WTC11 (cell line): ENCODE results near the gene SKI. TPM values are rescaled to one million over a fixed set of nuclear protein-coding genes. Genes with fewer than 3 reads are reported as not detected.

Experiments used
- ATAC-seq: fragments of 200-7000 bp; cut with Tn5 transposase; 2 replicates; pipeline ENCODE4 v1.10.0; 2021; ENCODE audit warnings: mild to moderate bottlenecking, moderate library complexity
- CTCF ChIA-PET: fragments of 300-600 bp; sonication (Branson Sonifier 250); formaldehyde crosslinking; loops from one replicate; lab custom pipeline; 2021; ENCODE audit warnings: antibody characterized with exemption; lab: Charles Lee
- POLR2A ChIA-PET: fragments of 350-600 bp; sonication (Branson Sonifier 250); formaldehyde crosslinking; loops from one replicate; lab custom pipeline; 2021; ENCODE audit warnings: antibody characterized with exemption; lab: Charles Lee
- DNase-seq: peaks from one replicate; pipeline ENCODE4 v3.0.0; 2021; ENCODE audit warnings: low spot score
- H3K27ac Mint-ChIP-seq: 2 replicates; pipeline ENCODE4 v1.8.0; 2021; ENCODE audit warnings: mixed read lengths
- H3K27me3 Mint-ChIP-seq: 2 replicates; pipeline ENCODE4 v1.8.0; 2021; ENCODE audit warnings: low read depth, mild to moderate bottlenecking, moderate library complexity, mixed read lengths
- H3K36me3 Mint-ChIP-seq: 2 replicates; pipeline ENCODE4 v1.8.0; 2021; ENCODE audit warnings: mixed read lengths
- H3K4me1 Mint-ChIP-seq: 2 replicates; pipeline ENCODE4 v1.8.0; 2022; ENCODE audit warnings: mixed read lengths
- H3K4me3 Mint-ChIP-seq: 2 replicates; pipeline ENCODE4 v1.8.0; 2021; ENCODE audit warnings: mild to moderate bottlenecking, moderate library complexity, mixed read lengths
- H3K9me3 Mint-ChIP-seq: 2 replicates; pipeline ENCODE4 v1.8.0; 2021; ENCODE audit warnings: mixed read lengths
- CBFB ChIP-seq: sonication (generic); formaldehyde crosslinking; IDR thresholded peaks from 2 replicates; pipeline ENCODE4 v1.8.1; 2022; ENCODE audit warnings: mild to moderate bottlenecking, low read depth, missing genetic modification reagents
- CREB1 ChIP-seq: sonication (generic); formaldehyde crosslinking; IDR thresholded peaks from 2 replicates; pipeline ENCODE4 v1.8.0; 2023; ENCODE audit warnings: mild to moderate bottlenecking, missing genetic modification reagents
- CREM ChIP-seq: sonication (generic); formaldehyde crosslinking; IDR thresholded peaks from 2 replicates; pipeline ENCODE4 v1.8.1; 2022; ENCODE audit warnings: mild to moderate bottlenecking, missing genetic modification reagents, moderate library complexity
- CTCF ChIP-seq: fragments of 200-600 bp; IDR thresholded peaks from 2 replicates; pipeline ENCODE4 v1.8.0; 2022; ENCODE audit warnings: antibody characterized with exemption
- FOXP1 ChIP-seq: sonication (generic); formaldehyde crosslinking; IDR thresholded peaks from 2 replicates; pipeline ENCODE4 v1.8.0; 2022; ENCODE audit warnings: missing genetic modification reagents, mild to moderate bottlenecking, moderate library complexity, borderline replicate concordance
- FOXP4 ChIP-seq: sonication (generic); formaldehyde crosslinking; IDR thresholded peaks from 2 replicates; pipeline ENCODE4 v1.8.0; 2022; ENCODE audit warnings: mild to moderate bottlenecking, missing genetic modification reagents
- GRHL2 ChIP-seq: fragments of 250-450 bp; sonication (Bioruptor Pico); IDR thresholded peaks from 2 replicates; pipeline ENCODE4 v1.8.0; 2022; ENCODE audit warnings: mild to moderate bottlenecking, moderate library complexity; ENCODE audit not compliant: insufficient replicate concordance, severe bottlenecking
- HMGA2 ChIP-seq: fragments of 250-450 bp; sonication (Bioruptor Pico); IDR thresholded peaks from 2 replicates; pipeline ENCODE4 v1.4.0; 2021; ENCODE audit warnings: mild to moderate bottlenecking, moderate library complexity
- HMGXB4 ChIP-seq: sonication (generic); formaldehyde crosslinking; IDR thresholded peaks from 2 replicates; pipeline ENCODE4 v1.8.1; 2023; ENCODE audit warnings: mild to moderate bottlenecking, moderate library complexity, missing genetic modification reagents
- MAX ChIP-seq: sonication (generic); formaldehyde crosslinking; IDR thresholded peaks from 2 replicates; pipeline ENCODE4 v1.8.0; 2022; ENCODE audit warnings: mild to moderate bottlenecking, missing genetic modification reagents
- NR2C2 ChIP-seq: sonication (generic); formaldehyde crosslinking; IDR thresholded peaks from 2 replicates; pipeline ENCODE4 v1.8.0; 2022; ENCODE audit warnings: mild to moderate bottlenecking, missing genetic modification reagents
- OVOL2 ChIP-seq: fragments of 250-450 bp; sonication (Bioruptor Pico); IDR thresholded peaks from 2 replicates; pipeline ENCODE4 v1.9.0; 2021; ENCODE audit warnings: mild to moderate bottlenecking, borderline replicate concordance
- RORB ChIP-seq: fragments of 250-450 bp; sonication (Bioruptor Pico); IDR thresholded peaks from 2 replicates; pipeline ENCODE4 v1.9.0; 2021; ENCODE audit warnings: mild to moderate bottlenecking
- SOX15 ChIP-seq: fragments of 250-450 bp; sonication (Bioruptor Pico); IDR thresholded peaks from 2 replicates; pipeline ENCODE4 v1.9.0; 2021; ENCODE audit warnings: mild to moderate bottlenecking
- ZBTB21 ChIP-seq: sonication (generic); formaldehyde crosslinking; IDR thresholded peaks from 2 replicates; pipeline ENCODE4 v1.8.1; 2023; ENCODE audit warnings: mild to moderate bottlenecking, missing genetic modification reagents, borderline replicate concordance
- ZNF219 ChIP-seq: sonication (generic); formaldehyde crosslinking; IDR thresholded peaks from 2 replicates; pipeline ENCODE4 v1.8.0; 2023; ENCODE audit warnings: missing genetic modification reagents, mild to moderate bottlenecking, borderline replicate concordance
- ZNF281 ChIP-seq: sonication (generic); formaldehyde crosslinking; IDR thresholded peaks from 2 replicates; pipeline ENCODE4 v1.8.0; 2023; ENCODE audit warnings: mild to moderate bottlenecking, missing genetic modification reagents
- ZNF512 ChIP-seq: sonication (generic); formaldehyde crosslinking; IDR thresholded peaks from 2 replicates; pipeline ENCODE4 v1.8.1; 2022; ENCODE audit warnings: missing genetic modification reagents, borderline replicate concordance
- total RNA-seq: library from RNA; stranded (reverse); gene quantifications from 3 replicates; pipeline ENCODE4 v1.2.3, GENCODE V29; 2021
- TF ChIP-seq, protein P1 (sequence below): sonication (generic); formaldehyde crosslinking; IDR thresholded peaks from 2 replicates; pipeline ENCODE4 v1.8.1; 2023; ENCODE audit warnings: mild to moderate bottlenecking, missing genetic modification reagents, moderate library complexity
- TF ChIP-seq, protein P2 (sequence below): sonication (generic); formaldehyde crosslinking; IDR thresholded peaks from 2 replicates; pipeline ENCODE4 v1.8.1; 2022; ENCODE audit warnings: low read depth, mild to moderate bottlenecking, moderate library complexity, missing genetic modification reagents, borderline replicate concordance

SKI gene
- total RNA-seq, 1 experiment from 2014 or later, result 88.6 TPM

GRCh38 chr1:2241820-2242219 lies 13.7 kb downstream of the SKI start (continued):
- TF ChIP-seq HMGXB4 (CRISPR knock-in tag), result no peak
- no peak for TF ChIP-seq CREB1 (CRISPR knock-in tag)
- no peak for TF ChIP-seq ZNF281
- no peak for TF ChIP-seq HMGA2
- no peak for TF ChIP-seq RORB (CRISPR knock-in tag)
- no peak for TF ChIP-seq CBFB
- TF ChIP-seq CREM, result no peak

- Mint-ChIP-seq H3K4me1 (peaks cover 44% of the 10 kb centered on the region), H3K36me3 (peaks cover 15% of the 10 kb centered on the region), H3K27me3 (no peaks in the 10 kb centered on the region), H3K9me3 (no peaks in the 10 kb centered on the region), H3K27ac (peak overlapping the region; percentile 70), H3K4me3 (no peak overlapping the region)
- ChIA-PET POLR2A (no interaction called here), CTCF (no interaction called here)
- ATAC-seq (no peak), DNase-seq (no peak)
- TF ChIP-seq MAX (CRISPR knock-in tag) (no peak), ZNF512 (CRISPR knock-in tag) (no peak), GRHL2 (CRISPR knock-in tag) (no peak), ZNF219 (no peak), FOXP4 (CRISPR knock-in tag) (no peak), CTCF (no peak), FOXP1 (CRISPR knock-in tag) (no peak), SOX15 (CRISPR knock-in tag) (no peak), NR2C2 (CRISPR knock-in tag) (no peak), ZBTB21 (CRISPR knock-in tag) (no peak), HMGXB4 (CRISPR knock-in tag) (no peak), OVOL2 (CRISPR knock-in tag) (no peak)
- TF ChIP-seq, protein P1, sequence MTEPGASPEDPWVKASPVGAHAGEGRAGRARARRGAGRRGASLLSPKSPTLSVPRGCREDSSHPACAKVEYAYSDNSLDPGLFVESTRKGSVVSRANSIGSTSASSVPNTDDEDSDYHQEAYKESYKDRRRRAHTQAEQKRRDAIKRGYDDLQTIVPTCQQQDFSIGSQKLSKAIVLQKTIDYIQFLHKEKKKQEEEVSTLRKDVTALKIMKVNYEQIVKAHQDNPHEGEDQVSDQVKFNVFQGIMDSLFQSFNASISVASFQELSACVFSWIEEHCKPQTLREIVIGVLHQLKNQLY (CRISPR knock-in tag), result no peak
- TF ChIP-seq, protein P2, sequence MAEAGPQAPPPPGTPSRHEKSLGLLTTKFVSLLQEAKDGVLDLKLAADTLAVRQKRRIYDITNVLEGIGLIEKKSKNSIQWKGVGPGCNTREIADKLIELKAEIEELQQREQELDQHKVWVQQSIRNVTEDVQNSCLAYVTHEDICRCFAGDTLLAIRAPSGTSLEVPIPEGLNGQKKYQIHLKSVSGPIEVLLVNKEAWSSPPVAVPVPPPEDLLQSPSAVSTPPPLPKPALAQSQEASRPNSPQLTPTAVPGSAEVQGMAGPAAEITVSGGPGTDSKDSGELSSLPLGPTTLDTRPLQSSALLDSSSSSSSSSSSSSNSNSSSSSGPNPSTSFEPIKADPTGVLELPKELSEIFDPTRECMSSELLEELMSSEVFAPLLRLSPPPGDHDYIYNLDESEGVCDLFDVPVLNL (CRISPR knock-in tag), result no peak
These were observed 15.0 kb downstream of the SKI start for GRCh38 chr1:2242814-2243725.
